ENCODE measurements around the gene MPZL2. TPM values are rescaled to one million over a fixed set of nuclear protein-coding genes. Genes with fewer than 3 reads are reported as not detected.

The MPZL2 gene
- total and polyA plus RNA-seq, 2 of the 8 experiments (the other 6 are each of a cell fraction or from before 2014, with no cell fraction given) = 2.4 to 3.2 TPM

- no peak for TF ChIP-seq CBX8 (IDR thresholded peaks at IDR 0.05; ENCODE audit: borderline replicate concordance, low read depth, low read length)
- no peak for TF ChIP-seq TBP (IDR thresholded peaks at IDR 0.05; ENCODE audit: low read depth, low read length)
- no peak for TF ChIP-seq BRCA1 (IDR thresholded peaks at IDR 0.05; ENCODE audit: low read depth, low read length)
- TF ChIP-seq TEAD4 (IDR thresholded peaks at IDR 0.05; ENCODE audit: low read depth, low read length) = no peak
- no peak for TF ChIP-seq SIRT6 (IDR thresholded peaks at IDR 0.05; ENCODE audit: low read length)
- no peak for TF ChIP-seq E2F6 (IDR thresholded peaks at IDR 0.05)
These were observed 22.4 kb upstream of the MPZL2 start (continued) for GRCh38 chr11:118286545-118286944.

All from H1 (cell line).